H1 (cell line): ENCODE data around the gene IQGAP1. TPM values are rescaled to one million over a fixed set of nuclear protein-coding genes. Genes with fewer than 3 reads are reported as not detected.

Source experiments
- BACH1 ChIP-seq: IDR thresholded peaks from 2 replicates; pipeline ENCODE4 v1.6.1; 2012; ENCODE audit warnings: low read length, improper control_type of control experiment
- BCL11A ChIP-seq, 2 experiments: IDR thresholded peaks; one replicate each; pipeline ENCODE4 v1.6.1; 2011; ENCODE audit warnings: low read depth in 2 of 2, low read length in 2 of 2, mild to moderate bottlenecking in 2 of 2
- CBX5 ChIP-seq: fragments of 300-800, 300-1000 bp; sonication (generic); IDR thresholded peaks from 2 replicates; pipeline ENCODE4 v1.7.1; 2016; ENCODE audit warnings: antibody characterized with exemption, low read length, low read depth
- CREB1 ChIP-seq: IDR thresholded peaks from 2 replicates; pipeline ENCODE4 v1.6.1; 2012; ENCODE audit warnings: inconsistent platforms
- EGR1 ChIP-seq: IDR thresholded peaks from 2 replicates; pipeline ENCODE4 v1.6.1; 2011; ENCODE audit warnings: low read depth, low read length, borderline replicate concordance
- HDAC6 ChIP-seq: IDR thresholded peaks from one replicate; pipeline ENCODE4 v1.7.1; 2012; ENCODE audit warnings: low read depth, mild to moderate bottlenecking, inconsistent platforms, low read length, moderate library complexity
- KDM1A ChIP-seq: fragments of 200-600, 300-600 bp; sonication (generic); IDR thresholded peaks from 2 replicates; pipeline ENCODE4 v1.7.1; 2016; ENCODE audit warnings: mild to moderate bottlenecking, low read length, borderline replicate concordance
- KDM5A ChIP-seq: fragments of 200-600 bp; IDR thresholded peaks from 2 replicates; pipeline ENCODE4 v1.7.1; 2012; ENCODE audit warnings: mild to moderate bottlenecking, low read length, inconsistent platforms, mixed read lengths
- POLR2A ChIP-seq, 2 experiments: IDR thresholded peaks; 1 replicate in 1 of 2; 2 replicates in 1 of 2; pipeline ENCODE4 v1.6.1; 2011; ENCODE audit warnings: low read depth in 2 of 2, low read length in 2 of 2, mild to moderate bottlenecking in 2 of 2; ENCODE audit errors: control extremely low read depth in 1 of 2
- SAP30 ChIP-seq: fragments of 300-600 bp; sonication (generic); IDR thresholded peaks from 2 replicates; pipeline ENCODE4 v1.7.1; 2012; ENCODE audit warnings: low read length, moderate library complexity, mild to moderate bottlenecking, inconsistent platforms; ENCODE audit not compliant: insufficient read depth, insufficient replicate concordance
- SIN3A ChIP-seq, 2 experiments: IDR thresholded peaks in 1 of 2; conservative IDR thresholded peaks in 1 of 2; 2 replicates each; pipeline ENCODE4 v1.6.1; 2011 to 2012; ENCODE audit warnings: low read length in 2 of 2, improper control_type of control experiment in 1 of 2, low read depth in 1 of 2, mild to moderate bottlenecking in 1 of 2
- SP1 ChIP-seq: IDR thresholded peaks from 2 replicates; pipeline ENCODE4 v1.6.1; 2011; ENCODE audit warnings: low read depth, low read length
- SP2 ChIP-seq: IDR thresholded peaks from 2 replicates; pipeline ENCODE4 v1.6.1; 2012; ENCODE audit warnings: mild to moderate bottlenecking, low read length, inconsistent platforms
- SP4 ChIP-seq: IDR thresholded peaks from 2 replicates; pipeline ENCODE4 v1.6.1; 2012; ENCODE audit warnings: low read length, inconsistent platforms
- SRF ChIP-seq: IDR thresholded peaks from 2 replicates; pipeline ENCODE4 v1.6.1; 2011; ENCODE audit warnings: mild to moderate bottlenecking, low read depth, low read length, moderate library complexity
- TBP ChIP-seq: IDR thresholded peaks from 2 replicates; pipeline ENCODE4 v1.6.1; 2011; ENCODE audit warnings: low read depth, low read length, improper control_type of control experiment
- TEAD4 ChIP-seq: IDR thresholded peaks from 2 replicates; pipeline ENCODE4 v1.6.1; 2012; ENCODE audit warnings: low read depth, low read length, inconsistent platforms, mixed read lengths
- polyA plus RNA-seq, 7 experiments: library from polyadenylated mRNA; depleted of rRNA in 3 of 7; stranded (reverse) in 5 of 7; unstranded in 2 of 7; fragments of >200 nt in 5 of 7; fragments of 200-250 nt in 2 of 7; gene quantifications; 1 replicate in 5 of 7; 2 replicates in 1 of 7; 4 replicates in 1 of 7; pipeline versions ENCODE4 v1.2.1 to v1.2.3, GENCODE V29; 2011 to 2013; ENCODE audit warnings: missing spikeins in 2 of 7, mixed read lengths in 2 of 7
- total RNA-seq: library from RNA; stranded (reverse); fragmentation: NEBNext Ultra II Directional; extraction: Animal tissue kit (Norgen Biotek cat#: 25700); gene quantifications from 2 replicates; pipeline ENCODE4 v1.2.1, GENCODE V29; 2021
- TF ChIP-seq, protein P1 (sequence below): IDR thresholded peaks from 2 replicates; pipeline ENCODE4 v1.6.1; 2011; ENCODE audit warnings: low read depth, mild to moderate bottlenecking, low read length; ENCODE audit not compliant: insufficient read depth
- TF ChIP-seq, protein P2 (sequence below), 3 experiments: IDR thresholded peaks; 1 replicate in 2 of 3; 2 replicates in 1 of 3; pipeline versions ENCODE4 v1.5.1 to v1.6.1; 2011; ENCODE audit warnings: low read length in 3 of 3, mild to moderate bottlenecking in 3 of 3, inconsistent platforms in 2 of 3, low read depth in 1 of 3, moderate library complexity in 1 of 3; ENCODE audit not compliant: insufficient read depth in 1 of 3; ENCODE audit errors: control extremely low read depth in 1 of 3
- TF ChIP-seq, protein P3 (sequence below): IDR thresholded peaks from 2 replicates; pipeline ENCODE4 v1.6.1; 2011; ENCODE audit warnings: low read length, improper control_type of control experiment

Gene IQGAP1
- total and polyA plus RNA-seq, 2 of the 8 experiments (the other 6 are each of a cell fraction or from before 2014, with no cell fraction given), result 56.0 to 138 TPM

DNA sequence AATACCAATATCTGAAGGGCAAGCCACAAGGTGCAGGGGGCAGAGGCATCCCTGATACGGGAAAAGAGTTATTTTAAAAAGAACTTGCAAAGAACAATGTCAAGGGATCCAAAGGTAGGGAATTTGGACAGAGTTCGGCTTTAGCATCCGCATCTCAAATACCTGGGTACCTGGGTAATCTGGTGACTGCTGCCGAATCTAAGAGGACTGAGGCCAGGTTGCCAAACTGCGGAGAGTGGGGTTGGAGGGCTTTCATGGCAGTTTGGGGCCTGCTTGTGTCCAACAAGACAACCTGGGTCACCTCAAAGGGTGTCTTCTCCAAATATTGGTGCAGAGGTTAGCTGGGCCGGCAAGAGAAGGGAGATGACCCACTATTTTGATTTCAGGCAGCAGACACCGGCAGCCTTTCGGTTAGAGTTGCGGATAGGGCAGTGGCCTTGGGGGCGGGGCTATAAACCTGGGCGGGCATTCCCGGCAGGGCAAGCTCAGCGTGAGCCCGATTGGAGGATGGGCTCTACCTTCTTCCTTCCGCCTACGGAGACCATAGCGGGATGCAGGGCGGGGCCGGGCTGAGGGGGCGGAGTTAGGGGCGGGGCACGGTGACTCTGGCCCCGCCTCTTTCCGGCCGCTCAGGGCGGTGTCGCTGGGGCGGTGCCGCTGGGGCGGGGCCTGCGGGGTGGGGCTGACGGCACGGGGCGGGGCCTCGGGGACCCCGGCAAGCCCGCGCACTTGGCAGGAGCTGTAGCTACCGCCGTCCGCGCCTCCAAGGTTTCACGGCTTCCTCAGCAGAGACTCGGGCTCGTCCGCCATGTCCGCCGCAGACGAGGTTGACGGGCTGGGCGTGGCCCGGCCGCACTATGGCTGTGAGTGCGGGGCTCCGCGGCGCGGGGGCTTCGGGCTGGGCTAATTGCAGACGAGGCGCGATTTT lies at the start of gene IQGAP1 (continued):
- TF ChIP-seq CBX5 (no peak), BACH1 (no peak), SAP30 (no peak), SP4 (peak; percentile 87; the same call in 1 of the 2 replicates), SP1 (peak; percentile 67; the same call in 1 of the 2 replicates), SIN3A (conservative IDR thresholded peaks at IDR 0.05 in 1 of 2, IDR thresholded peaks at IDR 0.05 in 1 of 2; ENCODE audit: low read depth in 1 of 2, low read length in 2 of 2) (peak in 1 of 2 experiments; percentile 18; a peak in 1 of 4 replicates), TEAD4 (0 out of 2 replicates have a peak, but pooled peaks have one; percentile 13), POLR2A (IDR thresholded peaks at IDR 0.05; ENCODE audit: control extremely low read depth in 1 of 2, low read depth in 2 of 2, low read length in 2 of 2) (peak; percentile 65 to 73), KDM1A (no peak), KDM5A (no peak), EGR1 (no peak), SP2 (no peak), SRF (no peak), TBP (peak; percentile 41; the same call in 1 of the 2 replicates), CREB1 (no peak), BCL11A (IDR thresholded peaks at IDR 0.05; ENCODE audit: low read depth in 2 of 2, low read length in 2 of 2) (no peak), HDAC6 (no peak)
- TF ChIP-seq, protein P1, sequence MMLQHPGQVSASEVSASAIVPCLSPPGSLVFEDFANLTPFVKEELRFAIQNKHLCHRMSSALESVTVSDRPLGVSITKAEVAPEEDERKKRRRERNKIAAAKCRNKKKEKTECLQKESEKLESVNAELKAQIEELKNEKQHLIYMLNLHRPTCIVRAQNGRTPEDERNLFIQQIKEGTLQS, result no peak
- TF ChIP-seq, protein P2, sequence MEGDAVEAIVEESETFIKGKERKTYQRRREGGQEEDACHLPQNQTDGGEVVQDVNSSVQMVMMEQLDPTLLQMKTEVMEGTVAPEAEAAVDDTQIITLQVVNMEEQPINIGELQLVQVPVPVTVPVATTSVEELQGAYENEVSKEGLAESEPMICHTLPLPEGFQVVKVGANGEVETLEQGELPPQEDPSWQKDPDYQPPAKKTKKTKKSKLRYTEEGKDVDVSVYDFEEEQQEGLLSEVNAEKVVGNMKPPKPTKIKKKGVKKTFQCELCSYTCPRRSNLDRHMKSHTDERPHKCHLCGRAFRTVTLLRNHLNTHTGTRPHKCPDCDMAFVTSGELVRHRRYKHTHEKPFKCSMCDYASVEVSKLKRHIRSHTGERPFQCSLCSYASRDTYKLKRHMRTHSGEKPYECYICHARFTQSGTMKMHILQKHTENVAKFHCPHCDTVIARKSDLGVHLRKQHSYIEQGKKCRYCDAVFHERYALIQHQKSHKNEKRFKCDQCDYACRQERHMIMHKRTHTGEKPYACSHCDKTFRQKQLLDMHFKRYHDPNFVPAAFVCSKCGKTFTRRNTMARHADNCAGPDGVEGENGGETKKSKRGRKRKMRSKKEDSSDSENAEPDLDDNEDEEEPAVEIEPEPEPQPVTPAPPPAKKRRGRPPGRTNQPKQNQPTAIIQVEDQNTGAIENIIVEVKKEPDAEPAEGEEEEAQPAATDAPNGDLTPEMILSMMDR (IDR thresholded peaks at IDR 0.05; ENCODE audit: control extremely low read depth in 1 of 3, insufficient read depth in 1 of 3, low read depth in 1 of 3, low read length in 3 of 3), result no peak; a peak in 1 of 4 replicates
- TF ChIP-seq, protein P3, sequence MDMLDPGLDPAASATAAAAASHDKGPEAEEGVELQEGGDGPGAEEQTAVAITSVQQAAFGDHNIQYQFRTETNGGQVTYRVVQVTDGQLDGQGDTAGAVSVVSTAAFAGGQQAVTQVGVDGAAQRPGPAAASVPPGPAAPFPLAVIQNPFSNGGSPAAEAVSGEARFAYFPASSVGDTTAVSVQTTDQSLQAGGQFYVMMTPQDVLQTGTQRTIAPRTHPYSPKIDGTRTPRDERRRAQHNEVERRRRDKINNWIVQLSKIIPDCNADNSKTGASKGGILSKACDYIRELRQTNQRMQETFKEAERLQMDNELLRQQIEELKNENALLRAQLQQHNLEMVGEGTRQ, result no peak
